K562 (cell line): Measurements from ENCODE around the gene NAPEPLD. TPM values are rescaled to one million over a fixed set of nuclear protein-coding genes. Genes with fewer than 3 reads are reported as not detected.
A peak's percentile ranks its signal among the peaks of the same experiment; 100 is the strongest.

Experiments used
- ATF2 ChIP-seq: sonication (generic); formaldehyde crosslinking; IDR thresholded peaks from 2 replicates; pipeline ENCODE4 v1.8.1; 2022; ENCODE audit warnings: missing genetic modification reagents
- ATF4 ChIP-seq: fragments of 450-650 bp; formaldehyde crosslinking; IDR thresholded peaks from 2 replicates; pipeline ENCODE4 v1.4.0; 2022; ENCODE audit warnings: mild to moderate bottlenecking, moderate library complexity
- BHLHE40 ChIP-seq: IDR thresholded peaks from 2 replicates; pipeline ENCODE4 v1.6.1; 2011; ENCODE audit warnings: low read length, improper control_type of control experiment
- CBX1 ChIP-seq: sonication (generic); IDR thresholded peaks from 2 replicates; pipeline ENCODE4 v1.6.1; 2016; ENCODE audit warnings: antibody characterized with exemption, low read depth, mild to moderate bottlenecking
- DMBX1 ChIP-seq: fragments of 250-450 bp; sonication (Bioruptor Pico); IDR thresholded peaks from 2 replicates; pipeline ENCODE4 v1.8.0; 2022; ENCODE audit warnings: inconsistent platforms, mild to moderate bottlenecking, moderate library complexity, borderline replicate concordance
- ETV6 ChIP-seq, 3 experiments: fragments of 150-350 bp in 1 of 3; sonication (generic) in 1 of 3; formaldehyde crosslinking in 1 of 3; IDR thresholded peaks; 2 replicates each; pipeline versions ENCODE4 v1.6.1 to v1.8.0; 2014 to 2022; ENCODE audit warnings: borderline replicate concordance in 2 of 3, low read depth in 2 of 3, antibody characterized with exemption in 1 of 3, low read length in 1 of 3, mild to moderate bottlenecking in 1 of 3, missing genetic modification reagents in 1 of 3
- GMEB1 ChIP-seq: fragments of 250-450 bp; sonication (Bioruptor Pico); IDR thresholded peaks from 2 replicates; pipeline ENCODE4 v1.4.0; 2020; ENCODE audit warnings: mild to moderate bottlenecking
- HDAC6 ChIP-seq: IDR thresholded peaks from 2 replicates; pipeline ENCODE4 v1.6.1; 2012; ENCODE audit warnings: low read depth, mild to moderate bottlenecking, control low read depth, inconsistent platforms, low read length, moderate library complexity
- HMG20B ChIP-seq: fragments of 250-450 bp; sonication (Bioruptor Pico); IDR thresholded peaks from 2 replicates; pipeline ENCODE4 v1.5.0; 2021; ENCODE audit warnings: mild to moderate bottlenecking
- HNRNPH1 ChIP-seq: fragments of 200-400 bp; formaldehyde crosslinking; optimal IDR thresholded peaks from 2 replicates; pipeline ENCODE3; 2017; ENCODE audit warnings: low read depth, mild to moderate bottlenecking, low read length, moderate library complexity
- MEIS2 ChIP-seq: fragments of 450-650 bp; IDR thresholded peaks from 2 replicates; pipeline ENCODE4 v1.6.1; 2014; ENCODE audit warnings: mild to moderate bottlenecking; ENCODE audit not compliant: partially characterized antibody
- PTRF ChIP-seq: fragments of 450-650 bp; IDR thresholded peaks from 2 replicates; pipeline ENCODE4 v1.6.1; 2016; ENCODE audit warnings: mild to moderate bottlenecking, missing genetic modification characterization, missing compliant biosample characterization
- RB1 ChIP-seq: fragments of 450-650 bp; IDR thresholded peaks from 2 replicates; pipeline ENCODE4 v1.6.1; 2017; ENCODE audit warnings: low read depth, mild to moderate bottlenecking
- RUNX1 ChIP-seq: sonication (generic); IDR thresholded peaks from 2 replicates; pipeline ENCODE4 v1.6.1; 2016; ENCODE audit warnings: antibody characterized with exemption, low read depth
- SMAD1 ChIP-seq: fragments of 150-350 bp; IDR thresholded peaks from 2 replicates; pipeline ENCODE4 v1.6.1; 2014; ENCODE audit warnings: low read length, low read depth; ENCODE audit not compliant: partially characterized antibody
- SMAD3 ChIP-seq: fragments of 450-650 bp; formaldehyde crosslinking; conservative IDR thresholded peaks from 2 replicates; pipeline ENCODE4 v1.4.0; 2020; ENCODE audit warnings: mild to moderate bottlenecking
- SMARCC2 ChIP-seq: fragments of 450-650 bp; IDR thresholded peaks from 2 replicates; pipeline ENCODE4 v1.6.1; 2017; ENCODE audit warnings: antibody characterized with exemption, moderate library complexity, mild to moderate bottlenecking, low read depth
- SNRNP70 ChIP-seq: fragments of 200-400 bp; formaldehyde crosslinking; optimal IDR thresholded peaks from 2 replicates; pipeline ENCODE3; 2017; ENCODE audit warnings: low read depth, low read length
- SRSF7 ChIP-seq: fragments of 200-400 bp; formaldehyde crosslinking; optimal IDR thresholded peaks from 2 replicates; pipeline ENCODE3; 2017; ENCODE audit warnings: mild to moderate bottlenecking, low read depth, low read length
- TAL1 ChIP-seq: fragments of 450-650 bp; IDR thresholded peaks from 2 replicates; pipeline ENCODE4 v1.6.1; 2016; ENCODE audit warnings: mild to moderate bottlenecking
- XRCC3 ChIP-seq: fragments of 450-650 bp; IDR thresholded peaks from 2 replicates; pipeline ENCODE4 v1.6.1; 2017; ENCODE audit warnings: mild to moderate bottlenecking, moderate library complexity
- ZFP30 ChIP-seq: fragments of 250-450 bp; sonication (Bioruptor Pico); IDR thresholded peaks from 2 replicates; pipeline ENCODE4 v1.8.0; 2022; ENCODE audit warnings: moderate library complexity, mild to moderate bottlenecking, inconsistent platforms, borderline replicate concordance
- ZNF165 ChIP-seq: fragments of 250-450 bp; sonication (Bioruptor Pico); IDR thresholded peaks from 2 replicates; pipeline ENCODE4 v1.4.0; 2020; ENCODE audit warnings: borderline replicate concordance
- ZNF282 ChIP-seq: sonication (generic); formaldehyde crosslinking; IDR thresholded peaks from 2 replicates; pipeline ENCODE4 v1.8.1; 2023; ENCODE audit warnings: missing genetic modification reagents
- ZNF347 ChIP-seq: fragments of 450-650 bp; formaldehyde crosslinking; IDR thresholded peaks from 2 replicates; pipeline ENCODE4 v1.4.0; 2020; ENCODE audit warnings: low read depth, mild to moderate bottlenecking, moderate library complexity
- polyA plus RNA-seq, 8 experiments: library from polyadenylated mRNA; depleted of rRNA in 4 of 8; stranded (reverse) in 5 of 8; unstranded in 3 of 8; fragments of >200 nt; fragmentation: Nextera tagmentation in 2 of 8; fragmentation: Illumina TruSeq in 1 of 8; extraction: Ambion mirVana in 2 of 8; extraction: Trizol in 1 of 8; gene quantifications; 2 replicates each; pipeline versions ENCODE4 v1.2.1 to v1.2.3, GENCODE V29; 2011 to 2014; ENCODE audit warnings: inconsistent platforms in 1 of 8, missing spikeins in 1 of 8
- total RNA-seq, 7 experiments: library from RNA; depleted of rRNA in 6 of 7; stranded (reverse); fragments of >200 nt in 6 of 7; fragmentation: Illumina TruSeq in 2 of 7; extraction: Trizol in 2 of 7; gene quantifications; 2 replicates each; pipeline versions ENCODE4 v1.2.1 to v1.2.3, GENCODE V29; 2011 to 2021; ENCODE audit warnings: low replicate concordance in 1 of 7

Gene NAPEPLD
- total and polyA plus RNA-seq, 9 of the 15 experiments (the other 6 are each of a cell fraction or from before 2014, with no cell fraction given) = 3.2 to 11.0 (median 7.5) TPM

- TF ChIP-seq SRSF7 = no peak
- TF ChIP-seq HDAC6 = no peak
- TF ChIP-seq XRCC3 = no peak
- peak; percentile 94 for TF ChIP-seq DMBX1 (CRISPR knock-in tag)
- peak; percentile 87 for TF ChIP-seq RB1
- TF ChIP-seq TAL1 = no peak
- peak; percentile 53 for TF ChIP-seq BHLHE40
- TF ChIP-seq MEIS2 = no peak
- TF ChIP-seq ATF4 (CRISPR knock-in tag) = peak; percentile 75
- TF ChIP-seq HMG20B (CRISPR knock-in tag) = no peak
- TF ChIP-seq SMAD1 = peak; percentile 39
- TF ChIP-seq ZNF165 (CRISPR knock-in tag) = peak; percentile 91
- TF ChIP-seq ETV6 (IDR thresholded peaks at IDR 0.05; ENCODE audit: borderline replicate concordance in 1 of 2, low read depth in 2 of 2, low read length in 1 of 2) = no peak
- no peak for TF ChIP-seq ETV6 (CRISPR knock-in tag; IDR thresholded peaks at IDR 0.05; ENCODE audit: borderline replicate concordance)
- 0 out of 2 replicates have a peak, but pooled peaks have one; percentile 41 for TF ChIP-seq ZNF347 (CRISPR knock-in tag)
- TF ChIP-seq HNRNPH1 = no peak
- peak; percentile 82 for TF ChIP-seq GMEB1
- TF ChIP-seq SNRNP70 = no peak
- peak; percentile 88 for TF ChIP-seq SMAD3 (CRISPR knock-in tag)
- no peak; the same call in 1 of the 2 replicates for TF ChIP-seq CBX1
- TF ChIP-seq RUNX1 = no peak
- TF ChIP-seq ZFP30 (CRISPR knock-in tag) = no peak
- TF ChIP-seq ATF2 (CRISPR knock-in tag) = no peak
- TF ChIP-seq SMARCC2 = no peak
- TF ChIP-seq PTRF (tag) = 0 out of 2 replicates have a peak, but pooled peaks have one; percentile 14
- 0 out of 2 replicates have a peak, but pooled peaks have one; percentile 44 for TF ChIP-seq ZNF282 (CRISPR knock-in tag)
These were observed at the start of gene NAPEPLD (continued) for GRCh38 chr7:103148994-103149807.
